Endothelial cell of umbilical vein (primary cell): ENCODE measurements around the gene TNRC6A. TPM values are rescaled to one million over a fixed set of nuclear protein-coding genes. Genes with fewer than 3 reads are reported as not detected.

Source experiments
- BruUV-seq: library from RNA; stranded (reverse); fragments of 400-500 nt; replicated peaks from 2 replicates; lab custom pipeline; 2021; lab: Mats Ljungman, UMichigan
- CTCF ChIA-PET: fragments of 300-600, 350-600 bp; sonication (Branson Sonifier 250); formaldehyde crosslinking; loops from one replicate; lab custom pipeline; 2021; ENCODE audit warnings: antibody characterized with exemption, inconsistent platforms; lab: Charles Lee
- POLR2A ChIA-PET: fragments of 300-600, 350-600 bp; sonication (Branson Sonifier 250); formaldehyde crosslinking; loops from one replicate; lab custom pipeline; 2021; ENCODE audit warnings: antibody characterized with exemption, inconsistent platforms; lab: Charles Lee
- DNase-seq: peaks from one replicate; pipeline ENCODE4 v3.0.0-alpha.2; 2011; ENCODE audit warnings: low read depth, low spot score
- FAIRE-seq: peaks from 2 replicates; lab custom pipeline; 2011; peaks lifted over from hg19 to GRCh38; lab: Jason Lieb, UNC
- H2AFZ ChIP-seq: 2 replicates; pipeline ENCODE4 v1.6.0; 2012; ENCODE audit warnings: low read depth, low read length, control low read depth, inconsistent platforms
- H3K27ac ChIP-seq: 2 replicates; pipeline ENCODE4 v1.5.1; 2011; ENCODE audit warnings: low read depth, mild to moderate bottlenecking, control low read depth, low read length, moderate library complexity; ENCODE audit not compliant: insufficient read depth
- H3K27me3 ChIP-seq, 2 experiments: 2 replicates each; pipeline versions ENCODE4 v1.6.0 to v1.6.1; 2011; ENCODE audit warnings: low read length in 2 of 2, mixed read lengths in 1 of 2; ENCODE audit not compliant: control insufficient read depth in 2 of 2, insufficient read depth in 2 of 2
- H3K36me3 ChIP-seq, 2 experiments: 2 replicates in 1 of 2; 3 replicates in 1 of 2; pipeline ENCODE4 v1.5.1; 2011; ENCODE audit warnings: low read length in 2 of 2, mild to moderate bottlenecking in 1 of 2, moderate library complexity in 1 of 2; ENCODE audit not compliant: control insufficient read depth in 2 of 2, insufficient read depth in 2 of 2; ENCODE audit errors: extremely low read depth in 1 of 2
- H3K4me1 ChIP-seq: 3 replicates; pipeline ENCODE4 v1.5.1; 2011; ENCODE audit warnings: mild to moderate bottlenecking, low read length; ENCODE audit not compliant: control insufficient read depth, insufficient read depth; ENCODE audit errors: extremely low read depth
- H3K4me2 ChIP-seq: 2 replicates; pipeline ENCODE4 v1.6.1; 2011; ENCODE audit warnings: low read length, control low read depth, mixed read lengths; ENCODE audit not compliant: insufficient read depth
- H3K4me3 ChIP-seq, 3 experiments: fragments of 200-600 bp in 1 of 3; sonication (generic), shearing (Covaris generic) in 1 of 3; replicated peaks in 1 of 3; 2 replicates each; pipeline ENCODE4 v1.5.1; 2011 to 2016; ENCODE audit warnings: control low read depth in 3 of 3, low read length in 3 of 3, mild to moderate bottlenecking in 2 of 3, inconsistent platforms in 1 of 3, low read depth in 1 of 3, moderate library complexity in 1 of 3; ENCODE audit not compliant: insufficient read depth in 1 of 3
- H3K79me2 ChIP-seq: 2 replicates; pipeline ENCODE4 v1.6.0; 2012; ENCODE audit warnings: low read length, inconsistent platforms; ENCODE audit not compliant: control insufficient read depth, insufficient read depth
- H3K9ac ChIP-seq: replicated peaks from 2 replicates; pipeline ENCODE3; 2011; ENCODE audit warnings: low read length, control low read depth; ENCODE audit not compliant: insufficient read depth; ENCODE audit errors: extremely low read depth
- H3K9me1 ChIP-seq: replicated peaks from 3 replicates; pipeline ENCODE4 v1.6.0; 2011; ENCODE audit warnings: mild to moderate bottlenecking, low read length; ENCODE audit not compliant: control insufficient read depth, insufficient read depth; ENCODE audit errors: extremely low read depth
- H3K9me3 ChIP-seq: replicated peaks from 2 replicates; pipeline ENCODE4 v1.5.1; 2012; ENCODE audit warnings: low read length, inconsistent platforms; ENCODE audit not compliant: control insufficient read depth, insufficient read depth
- H4K20me1 ChIP-seq: replicated peaks from 2 replicates; pipeline ENCODE3; 2011; ENCODE audit warnings: mild to moderate bottlenecking, low read length; ENCODE audit not compliant: control insufficient read depth, insufficient read depth; ENCODE audit errors: extremely low read depth
- CTCF ChIP-seq, 2 donors: IDR thresholded peaks; 1 replicate in 1 of 2; 2 replicates in 1 of 2; pipeline ENCODE4 v1.5.1; 2011; ENCODE audit warnings: low read length in 2 of 2, mild to moderate bottlenecking in 2 of 2, moderate library complexity in 2 of 2, control low read depth in 1 of 2, inconsistent platforms in 1 of 2, low read depth in 1 of 2; ENCODE audit not compliant: insufficient read depth in 1 of 2; ENCODE audit errors: extremely low read depth in 1 of 2
- EZH2 ChIP-seq: IDR thresholded peaks from 2 replicates; pipeline ENCODE4 v1.6.1; 2012; ENCODE audit warnings: borderline replicate concordance, low read depth, mild to moderate bottlenecking, moderate library complexity, low read length, inconsistent platforms; ENCODE audit not compliant: severe bottlenecking
- FOS ChIP-seq: IDR thresholded peaks from 2 replicates; pipeline ENCODE4 v1.6.1; 2011; ENCODE audit warnings: mild to moderate bottlenecking, low read length, moderate library complexity, borderline replicate concordance; ENCODE audit not compliant: insufficient read depth
- GATA2 ChIP-seq: IDR thresholded peaks from 2 replicates; pipeline ENCODE4 v1.7.0; 2011; ENCODE audit warnings: low read depth, mild to moderate bottlenecking, moderate library complexity, mixed read lengths, low read length; ENCODE audit not compliant: insufficient read length, insufficient read depth
- JUN ChIP-seq: IDR thresholded peaks from 2 replicates; pipeline ENCODE4 v1.6.1; 2011; ENCODE audit warnings: borderline replicate concordance, low read depth; ENCODE audit not compliant: insufficient read length, insufficient read depth
- MAX ChIP-seq: IDR thresholded peaks from 2 replicates; pipeline ENCODE4 v1.6.1; 2011; ENCODE audit not compliant: insufficient read depth, insufficient read length
- MYC ChIP-seq: IDR thresholded peaks from one replicate; pipeline ENCODE4 v1.6.1; 2011; ENCODE audit warnings: mild to moderate bottlenecking, low read depth, low read length
- POLR2A ChIP-seq: IDR thresholded peaks from 2 replicates; pipeline ENCODE4 v1.6.1; 2012; ENCODE audit warnings: low read depth, mild to moderate bottlenecking, control low read depth, low read length
- POLR2AphosphoS5 ChIP-seq: IDR thresholded peaks from 2 replicates; pipeline ENCODE4 v1.6.1; 2012; ENCODE audit warnings: low read depth, mild to moderate bottlenecking, control low read depth, low read length, moderate library complexity; ENCODE audit not compliant: insufficient read depth
- dilution Hi-C: fragments of 300-500 bp; cut with MboI; formaldehyde crosslinking; loops from one replicate; pipeline ENCODE4 v1.15.0; 2019; ENCODE audit warnings: low sequenced_read_pairs; ENCODE audit not compliant: extremely low pct_ligation_motif_present
- intact Hi-C: fragments of 100-400 bp; cut with micrococcal nuclease; formaldehyde crosslinking; loops from one replicate; pipeline ENCODE4 v1.10.0; 2022
- polyA plus RNA-seq, 4 experiments: library from polyadenylated mRNA; depleted of rRNA in 3 of 4; stranded (reverse) in 3 of 4; unstranded in 1 of 4; fragments of >200 nt; gene quantifications; 2 replicates each; pipeline versions ENCODE4 v1.2.1 to v1.2.3, GENCODE V29; 2011 to 2012; ENCODE audit warnings: missing spikeins in 1 of 4
- total RNA-seq: library from RNA; stranded (reverse); gene quantifications from 2 replicates; pipeline ENCODE4 v1.2.3, GENCODE V29; 2021

TNRC6A gene
- total and polyA plus RNA-seq, 2 donors (not counting 3 experiments of a cell fraction or from before 2014, with no cell fraction given), result 39.3 to 74.5 TPM

GRCh38 chr16:24875466-24875865 is 146.0 kb downstream of the TNRC6A start:
- ChIA-PET CTCF (no interaction called here), POLR2A (no interaction called here)
- TF ChIP-seq CTCF (IDR thresholded peaks at IDR 0.05; ENCODE audit: extremely low read depth in 1 of 2, insufficient read depth in 1 of 2, low read depth in 1 of 2, low read length in 2 of 2) (no peak), GATA2 (no peak), MAX (no peak), POLR2AphosphoS5 (no peak), POLR2A (no peak), MYC (no peak), JUN (no peak), FOS (no peak), EZH2 (no peak)
- DNase-seq (no peak), FAIRE-seq (no peak)
- H3K9me3 ChIP-seq, result no peaks in the 10 kb centered on the region
- H2AFZ ChIP-seq, result no peak overlapping the region
- no peak overlapping the region for H3K27ac ChIP-seq
- no peak overlapping the region for H3K4me2 ChIP-seq
- dilution Hi-C loops (no loop called here), intact Hi-C loops (no loop called here)
- H3K9me1 ChIP-seq, result no peaks in the 10 kb centered on the region
- no peaks in the 10 kb centered on the region for H3K36me3 ChIP-seq
- BruUV-seq, result no TSS peak
- peaks cover 2% of the 10 kb centered on the region for H4K20me1 ChIP-seq
- H3K27me3 ChIP-seq, result no peaks in the 10 kb centered on the region
- H3K9ac ChIP-seq, result no peak overlapping the region
- no peak overlapping the region for H3K4me3 ChIP-seq
- H3K79me2 ChIP-seq, result no peaks in the 10 kb centered on the region
- H3K4me1 ChIP-seq, result no peaks in the 10 kb centered on the region

Other genes starting within 250 kb of the TNRC6A start
- gene RBBP6, start 190.1 kb upstream of the TNRC6A start, total RNA-seq, result 49.2 and 52.1 TPM in 2 replicates
- 13.9 and 16.8 TPM in 2 replicates for gene RBBP6, start 190.1 kb upstream of the TNRC6A start, polyA plus RNA-seq
- not detected in 2 replicates for gene SLC5A11, start 116.3 kb downstream of the TNRC6A start, total RNA-seq
- 0.12 and 0.21 TPM in 2 replicates for gene SLC5A11, start 116.3 kb downstream of the TNRC6A start, polyA plus RNA-seq